Superior temporal gyrus (tissue), 1 donor: ENCODE results near the gene UNC93A.
"Not testable (repeated sequence)": the region's sequence is repeated elsewhere in the genome, so short reads cannot be mapped to it uniquely, and the experiment has no call there.

Source experiments
- DNase-seq: peaks from one replicate; pipeline ENCODE4 v3.0.0-alpha.2; 2016; ENCODE audit errors: extremely low spot score

The UNC93A gene

DNA sequence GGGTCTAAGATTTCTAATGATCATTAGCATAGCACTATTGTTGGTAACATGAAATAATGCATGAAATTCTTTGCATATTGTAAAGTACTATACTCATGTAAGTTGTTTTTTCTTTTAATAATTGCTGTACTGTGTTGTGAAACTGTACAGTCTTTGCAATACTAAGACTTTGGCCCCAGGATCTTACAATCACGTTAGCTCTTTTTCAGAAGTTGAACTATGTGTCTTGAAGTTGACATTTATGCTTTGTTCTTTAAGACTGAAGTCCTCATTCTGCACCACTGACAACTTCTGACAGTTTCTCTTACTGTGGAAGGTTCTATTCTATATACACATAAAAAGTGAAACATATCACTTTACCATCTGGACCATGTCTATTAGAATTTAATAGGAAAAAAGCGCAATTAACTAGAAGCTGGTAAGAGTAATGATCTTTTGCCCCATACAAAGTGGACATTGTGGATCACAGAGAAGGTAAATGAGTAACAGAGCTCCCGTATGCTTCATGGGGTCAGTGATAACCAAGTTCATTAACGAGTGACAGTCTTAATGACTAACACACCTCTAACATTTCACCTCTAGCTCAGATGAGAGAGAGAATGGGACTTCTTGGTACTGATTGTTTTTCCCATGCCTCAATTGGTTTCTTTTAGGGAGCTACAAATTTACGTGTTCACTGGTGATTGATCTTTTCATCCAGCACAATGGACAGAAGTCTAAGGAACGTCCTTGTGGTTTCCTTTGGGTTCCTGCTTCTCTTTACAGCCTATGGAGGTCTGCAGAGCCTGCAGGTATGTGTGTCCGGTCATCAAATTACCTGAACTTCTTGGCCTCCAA, at the start of gene UNC93A:
UNC93A (plus strand) TSS at position 530 of the 837 bp plus-strand sequence; CDS start at position 705, 175 bp downstream.
- no peak for DNase-seq

DNA sequence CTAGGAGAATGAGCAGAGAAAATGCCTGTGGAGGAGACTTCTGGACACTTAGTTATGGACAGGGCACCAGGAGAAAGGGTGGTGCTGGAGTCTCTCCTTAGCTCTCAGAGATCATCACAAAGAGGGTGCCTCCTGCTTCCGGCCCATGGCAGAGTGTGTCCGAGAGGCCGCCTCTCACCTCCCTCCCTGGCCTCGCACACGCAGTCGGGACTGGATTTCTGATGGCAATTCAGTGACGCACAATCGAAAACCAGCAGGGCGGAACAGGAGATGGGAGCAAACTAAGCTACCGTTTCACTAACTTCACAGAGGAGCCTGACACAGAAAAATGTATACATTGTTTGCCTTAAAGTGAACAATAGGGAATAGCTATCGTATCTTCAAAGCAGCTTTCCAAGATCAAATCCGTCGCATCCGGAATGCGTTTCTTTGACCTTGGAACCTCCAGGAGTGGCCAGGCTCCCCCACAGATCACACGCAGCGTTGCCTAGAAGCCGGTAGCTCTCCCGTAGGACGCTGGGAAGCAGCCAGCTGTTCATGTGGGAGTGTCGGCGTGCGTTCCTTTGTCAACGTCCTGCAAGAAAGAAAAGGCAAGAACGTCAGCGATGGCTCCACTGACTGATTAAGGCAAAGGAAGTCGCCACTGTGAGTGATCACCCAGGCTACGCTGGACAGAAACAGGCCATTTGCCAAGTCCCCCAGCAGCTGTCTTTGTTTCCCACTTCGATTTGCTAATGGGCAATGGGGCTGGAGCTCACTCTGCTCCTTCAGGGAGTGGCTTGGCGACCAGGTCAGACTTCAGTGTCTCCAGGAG, 49.6 kb upstream of the UNC93A start:
- not testable (repeated sequence) for DNase-seq

DNA sequence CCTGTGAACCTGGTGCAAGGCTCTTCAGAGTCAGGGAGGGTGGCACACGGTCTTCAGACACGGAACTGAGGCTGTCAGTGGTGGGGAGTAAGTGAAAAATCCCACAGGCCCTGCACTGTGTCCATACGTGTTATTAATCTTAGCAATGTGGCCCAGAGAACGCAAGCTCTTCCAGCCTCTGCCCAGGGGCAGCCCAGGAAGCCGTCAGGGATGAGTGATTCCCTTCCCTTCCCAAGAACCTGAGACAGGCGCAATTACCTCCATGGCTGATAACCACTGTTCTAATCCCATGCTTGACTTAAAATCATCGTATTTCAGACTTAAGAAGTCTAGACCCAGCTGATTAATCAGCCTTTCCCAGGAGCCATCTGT, 49.0 kb upstream of the UNC93A start:
- DNase-seq: not testable (repeated sequence)

DNA sequence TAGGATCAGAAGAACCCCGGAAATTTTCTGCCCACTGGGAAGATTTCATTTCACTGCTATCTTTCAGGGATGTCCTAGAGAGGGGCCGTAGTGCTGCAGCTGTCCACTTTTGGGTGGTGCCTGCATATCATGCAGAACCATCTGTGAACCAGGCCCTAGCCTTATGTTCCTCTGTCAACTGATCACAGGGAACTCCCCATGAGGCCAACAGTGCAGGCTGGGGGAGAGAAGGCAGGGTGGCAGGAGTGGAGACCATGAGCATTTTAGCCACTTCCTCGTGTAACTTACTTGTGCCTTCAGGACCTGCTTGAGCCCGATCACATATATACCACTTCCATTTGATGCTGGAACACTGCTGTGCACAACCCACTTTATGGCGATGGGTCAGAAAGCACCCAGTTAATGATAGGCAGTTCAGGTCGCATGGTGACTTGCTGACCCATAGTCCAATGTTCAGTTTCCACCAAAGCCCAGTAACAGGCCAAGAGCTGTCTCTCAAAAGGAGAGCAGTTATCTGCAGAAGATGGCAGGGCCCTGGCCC, 48.5 kb upstream of the UNC93A start:
- not testable (repeated sequence) for DNase-seq

DNA sequence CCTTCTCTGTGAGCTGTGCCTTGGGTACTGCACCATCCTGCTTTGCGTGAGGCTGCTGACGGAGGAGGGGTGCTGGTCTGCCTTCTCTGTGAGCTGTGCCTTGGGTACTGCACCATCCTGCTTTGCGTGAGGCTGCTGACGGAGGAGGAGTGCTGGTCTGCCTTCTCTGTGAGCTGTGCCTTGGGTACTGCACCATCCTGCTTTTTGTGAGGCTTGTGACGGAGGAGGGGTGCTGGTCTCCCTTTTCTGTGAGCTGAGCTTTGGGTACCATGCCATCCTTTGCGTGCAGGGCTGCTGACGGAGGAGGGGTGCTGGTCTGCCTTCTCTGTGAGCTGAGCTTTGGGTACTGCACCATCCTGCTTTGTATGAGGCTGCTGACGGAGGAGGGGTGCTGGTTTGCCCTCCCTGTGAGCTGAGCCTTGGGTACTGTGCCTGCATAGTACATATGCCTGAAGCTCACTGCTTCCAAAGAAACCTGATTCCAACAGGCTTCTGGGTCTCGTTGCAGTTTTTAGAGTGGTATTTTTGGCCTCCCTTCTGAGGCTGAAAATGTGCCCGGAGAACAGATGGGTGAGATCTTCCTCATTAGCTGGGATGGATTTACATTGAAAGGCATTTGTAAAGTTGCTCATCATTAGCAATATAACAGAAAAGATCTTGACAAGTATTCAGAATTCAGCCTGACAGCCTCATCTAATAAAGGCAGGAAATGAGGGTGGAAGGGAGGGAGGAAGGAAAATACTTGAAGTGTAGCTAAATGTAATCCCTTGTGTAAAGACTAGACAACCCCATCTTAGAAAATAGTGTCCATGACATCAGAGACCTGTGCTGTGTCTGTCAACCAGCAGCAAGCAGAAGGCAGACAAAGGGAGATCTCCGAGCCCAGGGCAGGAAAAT, 46.8 kb upstream of the UNC93A start:
- peak; percentile 61 for DNase-seq

DNA sequence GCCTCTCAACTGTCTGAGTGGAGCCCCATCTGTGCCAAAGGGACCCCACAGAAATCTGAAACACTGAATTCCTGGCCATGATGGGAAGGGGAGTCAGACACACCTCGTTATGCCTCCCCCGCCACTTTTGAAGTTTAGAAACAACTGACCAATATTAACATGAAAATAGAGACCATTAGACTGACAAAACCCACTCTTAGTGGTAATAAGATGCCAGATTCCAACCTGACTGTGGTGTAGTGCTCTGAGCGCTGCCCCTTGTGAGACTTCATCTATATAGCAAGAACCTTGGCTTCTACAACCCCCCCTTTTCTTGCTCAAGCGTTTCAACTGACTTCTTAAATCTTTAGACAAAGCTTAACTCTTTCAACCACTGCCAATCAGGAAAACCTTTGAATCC, 46.1 kb upstream of the UNC93A start:
- DNase-seq: no peak

DNA sequence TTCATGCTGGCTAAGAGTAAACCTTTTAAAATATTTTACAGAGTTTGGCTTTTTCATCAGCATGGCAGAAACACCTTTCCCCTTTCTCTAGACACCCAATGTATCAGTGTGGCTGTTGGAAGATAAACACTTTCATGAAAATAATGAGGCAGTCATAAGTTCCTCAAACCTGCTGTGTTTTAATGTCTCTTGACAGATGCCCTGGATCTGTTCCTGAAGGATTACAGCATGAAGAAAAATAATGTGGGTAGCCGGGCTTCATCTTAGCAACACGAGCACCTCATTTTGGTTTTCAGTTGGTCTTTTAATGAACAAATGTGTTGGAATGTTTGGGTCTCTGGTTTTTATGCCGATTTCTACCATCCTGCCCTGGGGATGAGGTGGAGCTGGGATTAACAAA, 45.5 kb upstream of the UNC93A start:
- no peak for DNase-seq

DNA sequence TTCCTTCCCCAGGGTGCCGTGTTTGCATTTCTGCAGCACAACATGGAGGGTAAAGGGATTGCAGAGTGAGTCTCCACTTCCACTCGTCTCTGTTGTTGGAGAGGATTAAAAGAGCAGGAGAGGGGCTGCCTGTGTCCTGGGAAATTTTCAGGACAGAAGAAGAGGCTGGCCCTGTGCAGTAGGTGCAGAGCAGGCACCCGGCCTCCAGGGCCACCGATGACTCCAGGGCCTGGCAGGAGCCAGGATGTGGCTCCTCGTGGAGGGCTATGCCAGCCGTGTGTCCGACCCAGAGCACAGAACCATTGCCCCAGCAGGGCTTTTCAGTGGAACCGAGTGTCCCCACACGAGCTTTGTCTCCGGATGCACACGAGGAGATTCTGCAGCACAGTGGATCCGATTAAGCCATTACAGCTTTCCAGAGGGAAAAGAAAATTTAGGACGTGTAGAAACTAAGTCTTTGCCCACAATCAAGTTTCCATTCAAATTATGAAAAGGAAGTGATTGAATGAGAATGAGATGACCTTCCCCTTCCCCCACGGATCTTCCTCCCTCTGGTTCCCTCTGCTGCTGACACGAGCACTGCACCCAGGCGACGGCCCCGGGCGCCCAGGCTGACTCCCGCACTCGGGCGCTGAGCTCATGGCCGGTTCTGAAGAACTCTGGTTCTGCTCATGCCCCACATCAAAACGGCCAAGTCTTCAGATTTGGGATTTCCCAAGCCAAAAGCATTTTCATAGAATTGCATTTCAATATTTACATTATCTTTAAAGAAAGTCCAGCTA, 43.1 kb upstream of the UNC93A start:
- no peak for DNase-seq

DNA sequence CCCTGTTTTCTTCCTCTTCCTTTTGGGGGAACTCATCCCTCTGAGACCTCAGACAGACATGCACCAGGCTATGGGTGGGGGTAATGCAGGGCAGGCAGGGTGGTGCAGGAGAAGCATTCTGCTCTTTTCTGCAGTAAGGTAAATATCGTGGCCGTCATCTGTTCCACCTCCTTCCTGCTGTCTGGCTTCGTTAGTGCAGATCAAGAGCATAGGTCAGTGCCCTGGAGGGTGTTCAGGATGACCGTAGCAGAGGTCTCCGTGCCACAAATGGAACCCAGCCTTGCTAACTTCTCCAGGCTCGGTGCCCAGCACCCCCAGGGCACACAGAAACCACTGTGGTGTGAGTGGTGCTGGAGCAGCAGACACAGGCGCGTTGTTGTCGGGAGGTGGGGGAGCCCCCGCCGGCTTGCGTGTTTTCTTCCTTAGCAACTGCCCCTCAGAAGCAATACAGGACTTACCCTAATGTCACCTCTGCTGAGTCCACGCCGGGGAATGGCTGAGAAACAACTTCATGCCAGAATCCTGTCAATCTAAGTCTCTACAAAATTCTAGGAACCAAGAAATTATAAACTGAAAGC, 42.1 kb upstream of the UNC93A start:
- DNase-seq: not testable (repeated sequence)

DNA sequence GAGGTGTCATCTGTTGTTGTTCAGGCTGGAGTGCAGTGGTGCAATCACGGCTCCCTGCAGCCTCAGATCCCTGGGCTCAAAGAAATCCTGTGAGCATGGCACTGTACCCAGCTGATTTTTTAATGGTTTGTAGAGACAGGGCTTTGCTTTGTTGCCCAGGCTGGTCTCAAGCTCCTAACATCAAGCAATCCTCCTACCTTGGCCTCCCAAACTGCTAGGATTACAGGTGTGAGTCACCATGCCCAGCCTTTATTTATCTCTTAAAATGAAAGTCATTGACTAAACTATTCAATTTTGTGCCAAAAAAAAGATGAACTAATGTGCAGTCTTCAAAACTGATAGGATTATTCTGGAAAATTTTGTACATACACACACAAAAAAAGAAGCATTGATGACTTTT, 38.8 kb upstream of the UNC93A start:
- no peak for DNase-seq

DNA sequence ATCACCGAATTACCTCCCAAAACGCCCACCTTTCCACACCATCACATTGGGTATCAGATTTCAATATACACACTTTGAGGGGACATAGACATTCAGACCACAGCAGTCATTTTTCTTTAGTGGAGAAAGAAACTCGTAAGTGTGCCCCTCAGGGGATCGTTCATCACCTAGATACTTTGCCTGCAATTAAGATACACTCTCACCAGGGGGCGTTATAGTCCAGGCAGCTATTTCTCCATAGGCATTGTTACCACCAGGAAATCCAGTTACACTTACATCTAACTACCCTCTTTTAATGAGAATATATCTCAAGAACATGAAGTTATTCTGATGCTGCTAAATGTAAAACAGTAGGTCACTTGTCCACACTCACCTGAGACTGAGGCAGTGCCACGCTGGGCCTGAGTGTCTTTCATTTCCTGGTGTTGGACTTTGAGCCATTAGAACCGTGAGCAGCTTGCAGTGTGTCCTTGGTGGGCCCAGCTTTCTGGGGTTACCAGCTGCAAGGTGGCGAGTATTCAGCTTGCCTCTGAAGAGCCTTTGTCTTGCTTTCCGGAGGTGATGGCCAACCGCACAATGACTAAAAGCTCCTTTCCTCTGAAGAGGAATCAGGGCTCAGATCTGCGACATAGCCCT, 35.1 kb upstream of the UNC93A start:
- no peak for DNase-seq

DNA sequence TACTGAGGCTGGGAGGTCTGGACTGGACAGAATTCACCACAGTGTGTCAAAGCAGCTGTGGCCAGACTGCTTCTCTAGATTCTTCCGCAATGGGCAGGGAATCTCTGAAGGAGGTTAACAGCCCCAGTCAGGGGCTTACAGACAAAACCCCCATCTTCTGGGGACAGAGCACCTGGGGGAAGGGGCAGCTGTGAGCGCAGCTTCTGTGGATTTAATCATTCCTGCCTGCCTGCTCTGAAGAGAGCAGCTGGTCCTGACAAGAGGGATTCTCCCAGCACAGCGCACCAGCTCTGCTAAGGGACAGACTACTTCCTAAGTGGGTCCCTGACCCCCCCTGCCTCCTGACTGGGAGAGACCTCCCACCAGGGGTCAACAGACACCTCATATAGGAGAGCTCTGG, 32.5 kb upstream of the UNC93A start:
- DNase-seq: no peak

DNA sequence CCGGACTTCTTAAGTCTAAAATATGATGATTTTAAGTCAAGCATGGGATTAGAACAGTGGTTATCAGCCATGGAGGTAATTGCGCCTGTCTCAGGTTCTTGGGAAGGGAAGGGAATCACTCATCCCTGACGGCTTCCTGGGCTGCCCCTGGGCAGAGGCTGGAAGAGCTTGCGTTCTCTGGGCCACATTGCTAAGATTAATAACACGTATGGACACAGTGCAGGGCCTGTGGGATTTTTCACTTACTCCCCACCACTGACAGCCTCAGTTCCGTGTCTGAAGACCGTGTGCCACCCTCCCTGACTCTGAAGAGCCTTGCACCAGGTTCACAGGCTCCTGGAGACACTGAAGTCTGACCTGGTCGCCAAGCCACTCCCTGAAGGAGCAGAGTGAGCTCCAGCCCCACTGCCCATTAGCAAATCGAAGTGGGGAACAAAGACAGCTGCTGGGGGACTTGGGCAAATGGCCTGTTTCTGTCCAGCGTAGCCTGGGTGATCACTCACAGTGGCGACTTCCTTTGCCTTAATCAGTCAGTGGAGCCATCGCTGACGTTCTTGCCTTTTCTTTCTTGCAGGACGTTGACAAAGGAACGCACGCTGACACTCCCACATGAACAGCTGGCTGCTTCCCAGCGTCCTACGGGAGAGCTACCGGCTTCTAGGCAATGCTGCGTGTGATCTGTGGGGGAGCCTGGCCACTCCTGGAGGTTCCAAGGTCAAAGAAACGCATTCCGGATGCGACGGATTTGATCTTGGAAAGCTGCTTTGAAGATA, 24.9 kb upstream of the UNC93A start:
- DNase-seq: not testable (repeated sequence)

DNA sequence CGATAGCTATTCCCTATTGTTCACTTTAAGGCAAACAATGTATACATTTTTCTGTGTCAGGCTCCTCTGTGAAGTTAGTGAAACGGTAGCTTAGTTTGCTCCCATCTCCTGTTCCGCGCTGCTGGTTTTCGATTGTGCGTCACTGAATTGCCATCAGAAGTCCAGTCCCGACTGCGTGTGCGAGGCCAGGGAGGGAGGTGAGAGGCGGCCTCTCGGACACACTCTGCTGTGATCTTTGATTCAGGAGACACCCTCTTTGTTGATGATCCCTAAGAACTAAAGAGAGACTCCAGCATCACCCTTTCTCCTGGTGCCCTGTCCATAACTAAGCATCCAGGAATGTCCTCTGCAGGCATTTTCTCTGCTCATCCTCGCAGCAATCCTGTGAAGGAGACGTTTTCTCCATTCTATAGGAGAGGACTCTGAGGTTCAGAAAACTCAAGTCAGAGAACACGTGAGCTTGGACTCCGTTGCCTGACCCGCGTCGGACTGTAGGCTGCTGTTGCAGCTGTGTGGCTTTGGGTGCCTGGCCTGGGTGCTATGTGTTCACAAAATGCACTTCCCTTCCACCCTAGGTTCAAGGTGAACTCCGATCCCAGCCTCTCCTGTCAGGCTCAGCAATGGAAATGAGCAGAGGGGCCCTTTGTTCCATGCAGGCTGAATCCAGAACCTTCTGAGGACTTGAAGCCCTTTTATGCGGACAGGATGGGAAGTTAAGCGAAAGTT, 24.1 kb upstream of the UNC93A start:
- no peak for DNase-seq

DNA sequence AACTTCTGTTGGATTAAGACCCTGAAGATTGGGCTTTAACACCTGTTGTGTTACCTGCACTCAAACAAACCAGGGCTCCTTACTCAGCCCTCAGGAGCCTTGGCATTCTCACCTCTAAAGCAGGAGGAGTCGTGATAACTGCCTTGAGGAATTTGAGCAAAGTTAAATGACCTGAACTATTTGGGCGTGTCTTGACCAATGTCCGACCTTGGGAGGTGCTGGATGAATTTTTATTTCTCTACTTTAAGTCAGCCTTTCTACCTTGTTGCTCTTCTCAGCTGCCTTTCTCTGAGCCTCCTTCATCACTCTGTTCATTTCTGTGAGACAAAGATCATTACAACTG, 23.6 kb upstream of the UNC93A start:
- DNase-seq: not testable (repeated sequence)

DNA sequence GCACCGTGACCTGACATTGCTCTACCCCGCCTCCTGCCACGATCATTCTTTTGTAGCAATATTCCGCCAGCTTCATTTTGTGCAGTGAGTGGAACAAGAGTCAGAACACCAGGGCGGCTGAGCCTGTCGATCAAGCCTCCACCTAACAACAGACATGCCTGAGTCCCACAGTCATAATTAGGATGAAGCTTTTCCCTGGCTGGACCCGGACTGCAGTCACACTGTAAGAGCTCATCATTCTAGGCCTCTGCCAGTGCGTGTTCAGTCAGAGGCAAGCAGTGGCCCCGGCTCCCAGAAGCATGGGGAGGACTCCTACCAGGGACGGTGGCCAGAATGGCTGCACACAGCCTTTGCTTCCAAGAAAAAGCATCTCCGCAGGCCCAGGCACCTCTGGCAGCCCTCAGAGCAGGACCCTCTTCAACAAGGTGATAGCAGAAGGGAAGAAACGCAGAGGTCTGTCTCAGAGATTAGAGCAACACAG, 23.2 kb upstream of the UNC93A start:
- DNase-seq: no peak

DNA sequence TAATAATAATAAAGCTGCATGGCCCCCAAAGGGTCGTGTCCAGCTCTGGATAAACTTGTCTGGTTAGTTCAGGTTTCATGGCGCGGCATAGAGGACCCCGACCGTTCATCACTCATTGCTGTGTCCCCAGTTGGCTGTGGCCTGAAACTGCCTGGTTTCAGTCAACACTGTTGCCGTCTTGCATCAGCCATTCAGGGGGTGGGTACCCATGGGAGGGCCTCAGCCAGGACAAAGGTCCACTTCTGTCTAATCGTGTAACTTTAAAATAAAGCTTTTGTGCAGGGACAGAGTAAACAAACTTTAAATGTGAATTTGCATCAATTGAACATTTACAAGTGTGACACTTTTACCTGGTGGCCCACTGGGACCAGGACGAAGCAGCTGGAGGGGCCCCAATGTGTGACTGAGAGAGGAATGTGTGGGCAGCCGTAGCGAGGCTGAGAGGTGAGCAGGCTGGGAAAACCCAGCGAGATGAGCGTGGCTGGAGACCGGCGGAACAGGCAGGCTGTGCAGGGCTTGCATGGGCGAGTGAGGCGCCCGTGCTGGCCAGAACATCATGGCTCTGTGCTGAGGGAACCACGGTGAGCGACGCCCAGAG, 22.3 kb upstream of the UNC93A start:
- no peak for DNase-seq
